DMS114 treated with DMSO at 0.1 percent for 48 hours (cell line): ENCODE measurements around the gene CABP1.

Experiments used
- DNase-seq: peaks from one replicate; lab custom pipeline; 2025; ENCODE audit not compliant: unreplicated experiment; lab: John Stamatoyannopoulos, UW

The CABP1 gene

GRCh38 chr12:120630104-120630892, 10.1 kb upstream of the CABP1 start:
- DNase-seq: no peak

- no peak for DNase-seq
Observed at GRCh38 chr12:120631097-120631496, 9.3 kb upstream of the CABP1 start.

GRCh38 chr12:120640861-120641833, 721 bp downstream of the CABP1 start:
- no peak for DNase-seq

- no peak for DNase-seq
Observed at GRCh38 chr12:120642121-120642520, 1.7 kb downstream of the CABP1 start.

GRCh38 chr12:120642826-120643225, 2.4 kb downstream of the CABP1 start:
- DNase-seq: no peak

GRCh38 chr12:120643574-120643973, 3.1 kb downstream of the CABP1 start:
- no peak for DNase-seq

- DNase-seq: no peak
Observed at GRCh38 chr12:120646044-120646443, 5.6 kb downstream of the CABP1 start.

- DNase-seq: no peak
Observed at GRCh38 chr12:120647375-120647755, 6.9 kb downstream of the CABP1 start.

GRCh38 chr12:120649442-120650232, 9.2 kb downstream of the CABP1 start:
- no peak for DNase-seq

GRCh38 chr12:120650233-120650690, 9.8 kb downstream of the CABP1 start:
- no peak for DNase-seq

- no peak for DNase-seq
Observed at GRCh38 chr12:120651821-120652220, 11.4 kb downstream of the CABP1 start.

- DNase-seq: no peak
Observed at GRCh38 chr12:120652656-120653435, 12.4 kb downstream of the CABP1 start.

GRCh38 chr12:120653611-120654010, 13.2 kb downstream of the CABP1 start:
- no peak for DNase-seq

- DNase-seq: no peak
Observed at GRCh38 chr12:120654656-120655055, 14.2 kb downstream of the CABP1 start.

GRCh38 chr12:120656008-120656407, 15.6 kb downstream of the CABP1 start:
- no peak for DNase-seq

- DNase-seq: no peak
Observed at GRCh38 chr12:120658286-120659150, 18.1 kb downstream of the CABP1 start.

GRCh38 chr12:120659151-120659525, 18.7 kb downstream of the CABP1 start:
- DNase-seq: no peak

- no peak for DNase-seq
Observed at GRCh38 chr12:120661432-120661831, 21.0 kb downstream of the CABP1 start.

- DNase-seq: no peak
Observed at GRCh38 chr12:120662879-120663278, 22.5 kb downstream of the CABP1 start.
